ENCODE data around the gene ZBTB8B.
"Not testable (repeated sequence)": the region's sequence is repeated elsewhere in the genome, so short reads cannot be mapped to it uniquely, and the experiment has no call there.

GRCh38 chr1:32438777-32439176 is 26.1 kb upstream of the ZBTB8B start:
- not testable (repeated sequence) for TF ChIP-seq EZH2 (optimal IDR thresholded peaks at IDR 0.05; ENCODE audit: low read depth, low read length); CTCF (IDR thresholded peaks at IDR 0.05; ENCODE audit: low read length)
